Progenitor cell of endocrine pancreas (in vitro differentiated cells): ENCODE data around the gene TBC1D19. TPM values are rescaled to one million over a fixed set of nuclear protein-coding genes. Genes with fewer than 3 reads are reported as not detected.

Source experiments
- DNase-seq: peaks from one replicate; pipeline ENCODE4 v3.0.0; 2021; ENCODE audit warnings: low spot score; ENCODE audit not compliant: unreplicated experiment
- H3K27ac Mint-ChIP-seq: 2 replicates; pipeline ENCODE4 v1.8.0; 2021; ENCODE audit warnings: mild to moderate bottlenecking, moderate library complexity, mixed read lengths
- H3K27me3 Mint-ChIP-seq: 2 replicates; pipeline ENCODE4 v1.8.0; 2021; ENCODE audit warnings: mixed read lengths
- H3K36me3 Mint-ChIP-seq: 2 replicates; pipeline ENCODE4 v1.8.0; 2022; ENCODE audit warnings: mixed read lengths; ENCODE audit not compliant: insufficient read depth
- H3K4me1 Mint-ChIP-seq: 2 replicates; pipeline ENCODE4 v1.8.0; 2021; ENCODE audit warnings: low read depth, mixed read lengths
- H3K4me3 Mint-ChIP-seq: 2 replicates; pipeline ENCODE4 v1.8.0; 2021; ENCODE audit warnings: low read depth, mild to moderate bottlenecking, moderate library complexity, mixed read lengths
- H3K9me3 Mint-ChIP-seq: 2 replicates; pipeline ENCODE4 v1.8.0; 2021; ENCODE audit warnings: low read depth, mixed read lengths
- total RNA-seq: library from RNA; stranded (reverse); gene quantifications from 2 replicates; pipeline ENCODE4 v1.2.1, GENCODE V29; 2021
- TF ChIP-seq, protein P1 (sequence below): fragments of 200-600 bp; sonication (generic); IDR thresholded peaks from one replicate; pipeline ENCODE4 v1.5.0; 2021; ENCODE audit warnings: antibody characterized with exemption, mild to moderate bottlenecking; ENCODE audit not compliant: unreplicated experiment

Gene TBC1D19
- total RNA-seq, 1 donor from 2014 or later, result 28.8 TPM

DNA sequence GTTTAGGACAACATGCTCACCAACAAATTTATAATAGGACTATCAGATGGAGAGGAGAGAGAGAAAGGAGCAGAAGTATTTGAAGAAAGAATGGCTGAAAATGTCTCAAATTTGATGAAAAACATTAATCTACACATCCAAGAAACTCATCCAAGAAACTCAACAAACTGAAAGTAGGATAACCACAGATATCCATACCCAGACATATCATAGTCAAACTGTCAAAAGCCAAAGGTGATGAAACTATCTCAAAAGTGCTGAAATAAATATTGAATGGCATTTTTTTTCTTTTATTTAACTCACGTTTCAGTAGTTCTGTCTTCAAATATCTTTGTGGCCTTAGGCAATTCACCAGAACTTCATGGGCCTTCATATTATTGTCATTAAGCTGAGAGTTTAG is 116.2 kb downstream of the TBC1D19 start:
- H3K27ac Mint-ChIP-seq, result peak overlapping the region; percentile 59
- H3K4me1 Mint-ChIP-seq, result peaks cover 17% of the 10 kb centered on the region
- H3K36me3 Mint-ChIP-seq, result peaks cover 19% of the 10 kb centered on the region
- H3K27me3 Mint-ChIP-seq, result no peaks in the 10 kb centered on the region
- H3K4me3 Mint-ChIP-seq, result no peak overlapping the region
- TF ChIP-seq, protein P1, sequence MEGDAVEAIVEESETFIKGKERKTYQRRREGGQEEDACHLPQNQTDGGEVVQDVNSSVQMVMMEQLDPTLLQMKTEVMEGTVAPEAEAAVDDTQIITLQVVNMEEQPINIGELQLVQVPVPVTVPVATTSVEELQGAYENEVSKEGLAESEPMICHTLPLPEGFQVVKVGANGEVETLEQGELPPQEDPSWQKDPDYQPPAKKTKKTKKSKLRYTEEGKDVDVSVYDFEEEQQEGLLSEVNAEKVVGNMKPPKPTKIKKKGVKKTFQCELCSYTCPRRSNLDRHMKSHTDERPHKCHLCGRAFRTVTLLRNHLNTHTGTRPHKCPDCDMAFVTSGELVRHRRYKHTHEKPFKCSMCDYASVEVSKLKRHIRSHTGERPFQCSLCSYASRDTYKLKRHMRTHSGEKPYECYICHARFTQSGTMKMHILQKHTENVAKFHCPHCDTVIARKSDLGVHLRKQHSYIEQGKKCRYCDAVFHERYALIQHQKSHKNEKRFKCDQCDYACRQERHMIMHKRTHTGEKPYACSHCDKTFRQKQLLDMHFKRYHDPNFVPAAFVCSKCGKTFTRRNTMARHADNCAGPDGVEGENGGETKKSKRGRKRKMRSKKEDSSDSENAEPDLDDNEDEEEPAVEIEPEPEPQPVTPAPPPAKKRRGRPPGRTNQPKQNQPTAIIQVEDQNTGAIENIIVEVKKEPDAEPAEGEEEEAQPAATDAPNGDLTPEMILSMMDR, result no peak
- H3K9me3 Mint-ChIP-seq, result peaks cover 26% of the 10 kb centered on the region
- DNase-seq, result no peak

DNA sequence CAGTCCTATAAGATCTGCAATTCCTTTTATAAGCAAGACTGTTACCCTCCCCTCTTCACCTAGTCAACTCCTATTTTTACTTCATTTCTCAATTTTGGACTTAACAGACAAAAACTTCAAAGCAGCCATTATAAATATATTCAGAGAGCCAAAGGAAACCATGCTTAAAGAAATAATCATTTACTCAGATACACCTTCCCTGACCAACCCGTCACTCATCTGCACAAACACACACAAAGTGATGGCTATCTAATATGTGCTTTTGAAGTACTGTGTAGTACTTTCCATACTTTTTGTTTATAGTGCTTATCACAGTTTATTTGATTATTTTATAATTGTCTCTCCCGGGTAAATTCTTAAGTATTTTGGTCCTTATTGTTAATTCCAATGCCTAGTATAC is 117.2 kb downstream of the TBC1D19 start:
- DNase-seq, result no peak
- H3K9me3 Mint-ChIP-seq, result peaks cover 16% of the 10 kb centered on the region
- no peaks in the 10 kb centered on the region for H3K27me3 Mint-ChIP-seq
- no peak overlapping the region for H3K4me3 Mint-ChIP-seq
- no peak overlapping the region for H3K27ac Mint-ChIP-seq
- peaks cover 17% of the 10 kb centered on the region for H3K4me1 Mint-ChIP-seq
- H3K36me3 Mint-ChIP-seq, result peaks cover 16% of the 10 kb centered on the region
- TF ChIP-seq, protein P1, result no peak

DNA sequence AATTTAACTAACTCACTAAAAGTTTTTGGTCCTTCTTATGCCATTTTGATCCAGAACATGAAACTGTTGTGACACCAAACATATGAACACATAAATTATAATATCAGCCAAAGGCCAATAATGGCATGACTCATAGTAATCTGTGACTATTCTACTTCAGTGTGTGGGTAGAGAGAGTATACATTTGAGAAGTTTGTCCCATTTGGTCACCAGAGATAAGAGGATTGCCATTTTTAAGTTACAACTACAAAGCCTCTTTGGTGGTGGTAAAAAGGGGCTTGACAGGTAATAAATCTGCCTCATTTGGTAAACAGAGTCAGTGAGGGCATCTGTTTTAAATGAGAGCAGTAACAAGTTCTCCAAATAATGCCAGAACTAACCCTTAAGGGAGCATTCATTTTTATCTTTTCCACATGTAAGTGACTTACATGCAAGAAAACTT is 117.9 kb downstream of the TBC1D19 start:
- DNase-seq, result no peak
- no peaks in the 10 kb centered on the region for H3K27me3 Mint-ChIP-seq
- H3K4me3 Mint-ChIP-seq, result no peak overlapping the region
- H3K9me3 Mint-ChIP-seq, result peaks cover 9% of the 10 kb centered on the region
- TF ChIP-seq, protein P1, result no peak
- peaks cover 17% of the 10 kb centered on the region for H3K4me1 Mint-ChIP-seq
- H3K27ac Mint-ChIP-seq, result no peak overlapping the region
- peaks cover 10% of the 10 kb centered on the region for H3K36me3 Mint-ChIP-seq

DNA sequence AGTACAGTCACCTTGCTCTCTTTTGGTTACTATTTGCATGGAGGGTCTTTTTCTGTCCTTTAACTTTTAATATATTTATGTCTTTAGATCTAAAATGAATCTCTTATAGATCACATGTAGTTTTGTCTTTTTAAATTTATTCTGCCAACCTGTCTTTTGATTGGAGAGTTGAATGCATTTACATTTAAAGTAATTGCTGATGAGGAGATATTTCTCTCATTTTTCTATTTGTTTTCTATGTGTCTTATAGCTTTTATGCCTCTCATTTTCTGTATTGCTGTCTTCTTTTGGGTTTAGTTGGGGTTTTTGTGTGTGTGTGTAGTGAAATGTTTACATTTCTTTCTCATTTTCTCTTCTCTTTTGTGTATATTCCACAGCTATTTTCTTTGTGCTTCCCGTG is 123.5 kb downstream of the TBC1D19 start:
- no peak for DNase-seq
- H3K27me3 Mint-ChIP-seq, result no peaks in the 10 kb centered on the region
- TF ChIP-seq, protein P1, result no peak
- no peak overlapping the region for H3K27ac Mint-ChIP-seq
- H3K36me3 Mint-ChIP-seq, result peaks cover 15% of the 10 kb centered on the region
- H3K9me3 Mint-ChIP-seq, result peaks cover 9% of the 10 kb centered on the region
- no peaks in the 10 kb centered on the region for H3K4me1 Mint-ChIP-seq
- H3K4me3 Mint-ChIP-seq, result no peak overlapping the region

DNA sequence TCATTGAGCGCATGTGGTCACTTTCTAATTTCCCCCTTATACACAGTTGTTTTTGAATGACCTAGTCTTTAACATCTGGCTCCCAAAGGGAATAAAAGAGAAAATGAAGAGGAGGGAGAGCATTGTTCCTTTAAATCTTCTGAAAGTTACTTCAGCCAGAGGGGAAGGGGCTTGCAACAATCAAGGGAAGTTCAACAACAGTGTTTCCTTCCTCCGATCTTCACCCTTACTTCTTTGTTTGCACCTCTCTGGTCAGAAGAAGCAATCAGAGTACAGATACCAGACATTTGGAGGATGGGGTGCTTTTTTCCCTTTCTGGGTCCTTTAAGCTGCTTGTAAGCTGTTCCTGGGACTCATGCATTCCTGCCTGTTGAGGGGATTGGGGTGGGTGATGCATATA is 125.4 kb downstream of the TBC1D19 start:
- peaks cover 17% of the 10 kb centered on the region for H3K36me3 Mint-ChIP-seq
- TF ChIP-seq, protein P1, result no peak
- no peaks in the 10 kb centered on the region for H3K4me1 Mint-ChIP-seq
- peaks cover 9% of the 10 kb centered on the region for H3K9me3 Mint-ChIP-seq
- H3K27me3 Mint-ChIP-seq, result no peaks in the 10 kb centered on the region
- H3K27ac Mint-ChIP-seq, result no peak overlapping the region
- H3K4me3 Mint-ChIP-seq, result no peak overlapping the region
- no peak for DNase-seq
